ENCODE data around the gene COL3A1.

The COL3A1 gene

DNA sequence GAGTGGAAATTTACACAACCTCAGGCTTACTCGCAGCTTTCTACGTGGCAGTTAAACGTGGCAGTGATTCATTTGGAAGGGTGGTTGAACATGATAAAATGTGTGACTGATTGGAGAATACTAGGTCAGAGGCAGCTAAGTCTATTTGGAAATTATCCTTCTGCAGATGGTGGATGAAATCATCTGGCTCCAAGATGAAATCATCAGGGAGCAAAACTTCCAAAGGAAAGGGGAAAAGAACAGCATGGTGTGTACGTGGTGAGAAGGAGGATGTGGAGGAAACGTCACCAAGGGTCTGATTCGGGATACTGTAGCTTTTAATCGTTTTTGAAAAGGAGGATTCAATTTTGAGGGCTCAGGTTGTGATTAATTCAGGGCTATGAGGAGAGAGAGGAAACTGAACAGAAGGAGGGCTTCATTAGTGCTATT is 47.9 kb downstream of the COL3A1 start:
- DNase-seq (ENCODE audit: low read depth in 1 of 2, low spot score in 1 of 2) = no peak
- Histone ChIP-seq H3K4me3 (replicated peaks; ENCODE audit: insufficient read depth, low read length) (no peak overlapping the region), H3K27me3 (ENCODE audit: insufficient read depth, poor library complexity, severe bottlenecking) (no peaks in the 10 kb centered on the region), H3K27ac (replicated peaks) (no peak overlapping the region)
- TF ChIP-seq GABPA (IDR thresholded peaks at IDR 0.05; ENCODE audit: low read depth) (no peak), SPI1 (IDR thresholded peaks at IDR 0.05; ENCODE audit: borderline replicate concordance, low read depth) (no peak), CTCF (IDR thresholded peaks at IDR 0.05; ENCODE audit: insufficient read depth, low read length) (no peak), POLR2AphosphoS5 (IDR thresholded peaks at IDR 0.05; ENCODE audit: low read depth) (no peak)
- TF ChIP-seq, protein P1, sequence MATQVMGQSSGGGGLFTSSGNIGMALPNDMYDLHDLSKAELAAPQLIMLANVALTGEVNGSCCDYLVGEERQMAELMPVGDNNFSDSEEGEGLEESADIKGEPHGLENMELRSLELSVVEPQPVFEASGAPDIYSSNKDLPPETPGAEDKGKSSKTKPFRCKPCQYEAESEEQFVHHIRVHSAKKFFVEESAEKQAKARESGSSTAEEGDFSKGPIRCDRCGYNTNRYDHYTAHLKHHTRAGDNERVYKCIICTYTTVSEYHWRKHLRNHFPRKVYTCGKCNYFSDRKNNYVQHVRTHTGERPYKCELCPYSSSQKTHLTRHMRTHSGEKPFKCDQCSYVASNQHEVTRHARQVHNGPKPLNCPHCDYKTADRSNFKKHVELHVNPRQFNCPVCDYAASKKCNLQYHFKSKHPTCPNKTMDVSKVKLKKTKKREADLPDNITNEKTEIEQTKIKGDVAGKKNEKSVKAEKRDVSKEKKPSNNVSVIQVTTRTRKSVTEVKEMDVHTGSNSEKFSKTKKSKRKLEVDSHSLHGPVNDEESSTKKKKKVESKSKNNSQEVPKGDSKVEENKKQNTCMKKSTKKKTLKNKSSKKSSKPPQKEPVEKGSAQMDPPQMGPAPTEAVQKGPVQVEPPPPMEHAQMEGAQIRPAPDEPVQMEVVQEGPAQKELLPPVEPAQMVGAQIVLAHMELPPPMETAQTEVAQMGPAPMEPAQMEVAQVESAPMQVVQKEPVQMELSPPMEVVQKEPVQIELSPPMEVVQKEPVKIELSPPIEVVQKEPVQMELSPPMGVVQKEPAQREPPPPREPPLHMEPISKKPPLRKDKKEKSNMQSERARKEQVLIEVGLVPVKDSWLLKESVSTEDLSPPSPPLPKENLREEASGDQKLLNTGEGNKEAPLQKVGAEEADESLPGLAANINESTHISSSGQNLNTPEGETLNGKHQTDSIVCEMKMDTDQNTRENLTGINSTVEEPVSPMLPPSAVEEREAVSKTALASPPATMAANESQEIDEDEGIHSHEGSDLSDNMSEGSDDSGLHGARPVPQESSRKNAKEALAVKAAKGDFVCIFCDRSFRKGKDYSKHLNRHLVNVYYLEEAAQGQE (IDR thresholded peaks at IDR 0.05; ENCODE audit: insufficient replicate concordance, low read depth) = no peak

DNA sequence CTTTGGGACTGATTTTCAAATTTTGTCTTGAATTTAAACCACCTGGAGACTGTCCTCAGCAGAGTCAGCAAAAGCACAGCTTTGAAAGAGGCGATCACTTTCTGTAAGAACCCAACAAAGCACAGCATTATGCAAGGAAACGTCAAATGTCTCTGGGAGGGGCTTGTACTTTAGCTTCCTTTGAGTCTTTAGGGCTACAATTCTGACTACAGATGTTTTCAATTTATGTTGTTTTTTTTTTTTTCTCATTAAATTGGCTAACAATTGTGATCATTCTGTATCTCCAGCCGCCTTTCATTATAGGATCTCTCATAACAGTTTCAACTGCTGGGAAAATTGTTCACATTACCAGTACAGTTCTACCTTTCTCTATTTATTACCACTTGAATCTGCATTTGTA is 48.3 kb downstream of the COL3A1 start:
- no peak for DNase-seq (ENCODE audit: low read depth in 1 of 2, low spot score in 1 of 2)
- TF ChIP-seq SPI1 (IDR thresholded peaks at IDR 0.05; ENCODE audit: borderline replicate concordance, low read depth) = no peak
- no peak for TF ChIP-seq CTCF (IDR thresholded peaks at IDR 0.05; ENCODE audit: insufficient read depth, low read length)
- TF ChIP-seq, protein P1 (IDR thresholded peaks at IDR 0.05; ENCODE audit: insufficient replicate concordance, low read depth) = no peak
- TF ChIP-seq GABPA (IDR thresholded peaks at IDR 0.05; ENCODE audit: low read depth) = no peak
- TF ChIP-seq POLR2AphosphoS5 (IDR thresholded peaks at IDR 0.05; ENCODE audit: low read depth) = no peak
- no peak overlapping the region for H3K27ac ChIP-seq (replicated peaks)
- H3K4me3 ChIP-seq (replicated peaks; ENCODE audit: insufficient read depth, low read length) = no peak overlapping the region
- no peaks in the 10 kb centered on the region for H3K27me3 ChIP-seq (ENCODE audit: insufficient read depth, poor library complexity, severe bottlenecking)

DNA sequence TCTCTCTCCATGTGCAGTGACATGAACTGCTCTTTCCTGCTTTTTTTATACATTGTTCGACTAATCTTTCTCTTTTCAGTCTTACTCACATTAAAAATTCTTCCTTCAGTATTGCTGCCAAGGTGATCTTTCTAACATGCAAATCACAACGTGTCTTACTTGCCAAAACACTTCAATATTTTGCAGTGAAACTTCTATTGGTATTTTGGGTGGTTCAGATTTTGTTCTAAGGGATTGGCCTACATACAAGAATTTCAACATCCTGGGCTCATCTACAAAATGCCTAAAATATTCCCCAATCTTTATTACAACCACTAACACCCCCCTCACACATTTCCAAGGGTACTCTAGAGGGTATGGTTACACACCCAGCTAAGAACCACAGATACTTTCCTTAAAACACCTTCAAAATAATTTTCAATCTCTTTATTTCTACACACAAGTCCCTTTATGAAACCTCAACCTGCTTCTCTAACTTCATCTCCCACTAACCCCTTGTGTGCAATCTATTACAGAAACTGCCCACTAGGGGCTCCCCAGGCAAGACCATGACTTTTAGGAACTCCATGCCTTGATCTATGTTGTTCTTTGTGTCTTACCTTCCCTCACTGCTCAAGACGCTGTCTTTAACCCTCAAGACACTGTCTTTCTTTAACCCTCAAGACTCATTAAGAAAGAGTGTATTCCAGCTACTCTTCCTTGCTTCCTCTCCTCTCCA is 50.9 kb downstream of the COL3A1 start:
- H3K4me3 ChIP-seq (replicated peaks; ENCODE audit: insufficient read depth, low read length) = no peak overlapping the region
- no peaks in the 10 kb centered on the region for H3K27me3 ChIP-seq (ENCODE audit: insufficient read depth, poor library complexity, severe bottlenecking)
- no peak for DNase-seq (ENCODE audit: low read depth in 1 of 2, low spot score in 1 of 2)
- no peak overlapping the region for H3K27ac ChIP-seq (replicated peaks)
- no peak for TF ChIP-seq POLR2AphosphoS5 (IDR thresholded peaks at IDR 0.05; ENCODE audit: low read depth)
- TF ChIP-seq, protein P1 (IDR thresholded peaks at IDR 0.05; ENCODE audit: insufficient replicate concordance, low read depth) = no peak
- no peak for TF ChIP-seq SPI1 (IDR thresholded peaks at IDR 0.05; ENCODE audit: borderline replicate concordance, low read depth)
- TF ChIP-seq CTCF (IDR thresholded peaks at IDR 0.05; ENCODE audit: insufficient read depth, low read length) = no peak
- TF ChIP-seq GABPA (IDR thresholded peaks at IDR 0.05; ENCODE audit: low read depth) = no peak

Measured in HL-60 (cell line).